Activated CD8-positive, alpha-beta memory T cell treated with anti-CD3 and anti-CD28 coated beads, Interleukin-2, amount 50 U/mL, for 1 hour (primary cell): ENCODE results near the gene ZFAND3.
A peak's percentile ranks its signal among the peaks of the same experiment; 100 is the strongest.

ENCODE experiments used
- DNase-seq: peaks from one replicate; pipeline ENCODE4 v3.0.0-alpha.2; 2020; ENCODE audit errors: extremely low read depth

Gene ZFAND3

DNA sequence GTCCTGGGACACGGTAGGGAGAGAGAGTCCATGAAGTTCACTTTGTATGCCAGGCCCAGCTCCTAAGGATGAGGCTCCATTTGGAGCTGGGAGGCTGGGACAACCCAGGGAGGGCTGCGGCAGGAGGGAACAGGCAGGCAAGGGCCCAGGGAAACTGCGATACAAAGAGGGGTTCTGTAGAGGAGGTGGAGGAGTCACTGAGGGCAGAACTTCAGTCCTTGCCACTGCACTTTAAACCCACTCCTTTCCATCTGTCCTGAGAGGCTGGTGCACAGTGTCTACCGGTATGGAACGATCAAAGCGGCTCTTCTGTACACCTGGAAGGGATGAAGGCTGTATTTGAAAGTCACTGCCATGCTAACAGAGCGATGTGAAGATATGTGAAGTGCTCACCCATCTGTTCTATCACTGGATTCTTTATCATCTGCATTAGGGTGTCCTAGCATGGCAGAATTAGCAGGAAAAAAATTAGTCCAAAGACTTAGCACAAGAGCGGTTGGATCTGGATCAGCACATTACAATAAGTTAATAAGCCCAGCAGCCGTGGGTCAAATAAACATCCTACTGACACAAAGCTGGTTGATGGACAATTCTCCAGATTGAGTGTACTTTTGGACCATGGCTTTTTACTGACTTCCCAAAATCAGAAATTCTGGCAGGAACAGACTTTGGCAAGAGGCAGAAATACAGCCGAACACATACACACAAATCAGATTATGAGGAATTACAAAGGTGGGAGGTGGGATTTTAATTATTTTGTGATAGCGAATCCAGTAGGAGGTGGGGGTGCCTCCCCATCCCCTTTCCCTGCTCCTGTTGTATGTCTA lies 20.9 kb upstream of the ZFAND3 start:
- no peak for DNase-seq

DNA sequence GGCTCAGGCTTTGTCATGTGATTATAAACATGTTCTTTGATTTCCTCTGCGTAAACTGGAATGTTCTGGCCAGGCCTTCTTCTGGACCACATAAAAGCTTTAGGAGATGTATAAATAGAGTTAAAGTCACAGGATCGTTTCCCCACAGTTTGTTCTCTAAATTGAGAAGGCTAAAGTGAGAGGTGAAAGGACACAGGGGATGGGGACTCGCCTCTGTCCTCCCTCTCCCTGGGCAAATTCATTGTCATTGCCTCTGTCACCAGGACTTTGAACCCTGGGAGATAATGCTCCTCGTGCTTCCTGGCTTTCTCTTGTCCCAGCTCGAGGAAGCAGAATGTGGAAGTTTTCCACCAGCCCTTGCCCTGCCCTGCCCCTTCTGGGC lies 20.3 kb upstream of the ZFAND3 start:
- DNase-seq = no peak

DNA sequence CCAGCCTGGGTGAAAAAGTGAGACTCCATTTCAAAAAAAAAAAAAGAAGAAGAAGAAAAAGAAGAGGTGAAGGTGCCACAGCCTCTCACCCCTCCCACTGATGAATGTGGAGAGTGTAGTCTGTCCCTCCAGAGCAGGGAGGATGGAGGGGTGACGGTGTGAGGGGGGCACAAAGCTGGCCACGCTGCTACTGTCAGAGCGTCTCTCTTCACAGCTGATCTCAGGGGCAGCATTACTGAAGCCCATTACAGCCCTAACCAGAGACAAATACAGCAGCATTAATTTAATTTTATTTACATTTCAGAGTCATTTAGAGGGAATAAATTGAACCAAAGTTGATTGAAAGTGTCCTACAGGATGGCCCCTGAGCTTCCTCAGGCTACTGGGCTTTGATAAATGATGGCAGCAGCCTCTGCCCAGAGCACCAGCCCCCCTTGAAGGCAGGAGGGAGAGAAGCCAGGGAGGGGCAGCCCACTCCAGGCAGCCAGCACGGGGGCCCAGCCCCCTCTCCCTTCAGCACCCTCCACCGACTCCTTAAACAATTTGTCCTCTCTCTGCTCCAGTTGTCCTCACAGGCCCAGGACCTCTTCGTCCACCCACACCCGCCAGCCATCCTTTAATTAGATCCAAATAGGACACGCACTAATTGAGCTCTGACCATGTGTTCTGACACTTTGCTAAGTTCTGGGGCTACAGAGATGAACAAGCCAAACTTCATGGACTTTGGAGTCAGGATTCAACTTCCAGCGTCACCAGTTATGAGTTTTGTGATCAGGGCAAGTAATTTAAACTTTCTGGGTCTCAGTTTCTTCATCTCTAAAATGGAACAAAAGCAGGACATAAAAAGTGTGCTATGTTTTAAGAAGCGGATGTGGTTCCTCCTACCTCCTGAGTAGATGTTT lies 18.6 kb upstream of the ZFAND3 start:
- no peak for DNase-seq

DNA sequence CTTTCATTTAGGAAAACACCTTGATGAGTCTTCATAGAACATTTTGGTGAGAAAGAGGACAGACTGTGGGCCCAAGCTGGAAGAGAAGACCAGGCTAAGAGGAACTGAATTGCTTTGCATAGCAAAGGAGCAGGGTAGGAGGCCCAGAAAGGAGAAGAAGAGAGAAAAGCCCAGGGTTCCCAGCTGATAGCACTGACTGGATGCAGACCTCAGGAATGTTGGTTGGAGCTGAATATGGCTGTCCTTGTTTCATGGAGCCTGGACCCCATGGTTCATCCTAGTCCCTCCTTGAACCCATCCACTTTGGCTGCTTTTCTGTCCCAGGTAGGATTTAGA lies 18.0 kb upstream of the ZFAND3 start:
- no peak for DNase-seq

DNA sequence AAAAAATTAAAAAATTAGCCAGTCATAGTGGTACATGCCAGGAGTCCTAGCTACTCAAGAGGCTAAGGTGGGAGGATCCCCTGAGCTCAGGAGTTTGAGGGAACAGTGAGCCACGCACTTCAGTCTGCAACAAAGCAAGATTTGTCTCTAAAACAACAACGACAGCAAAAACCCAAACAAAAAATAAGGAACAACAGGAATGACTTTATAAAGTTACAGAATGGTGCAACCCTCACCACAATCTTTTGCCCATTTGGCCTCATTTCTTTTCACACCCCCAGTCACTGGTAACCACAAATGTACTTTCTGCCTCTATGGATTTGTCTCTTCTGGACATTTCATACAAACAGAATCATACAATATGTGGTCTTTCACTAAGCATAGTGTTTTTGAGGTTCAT lies 16.7 kb upstream of the ZFAND3 start:
- DNase-seq = no peak

DNA sequence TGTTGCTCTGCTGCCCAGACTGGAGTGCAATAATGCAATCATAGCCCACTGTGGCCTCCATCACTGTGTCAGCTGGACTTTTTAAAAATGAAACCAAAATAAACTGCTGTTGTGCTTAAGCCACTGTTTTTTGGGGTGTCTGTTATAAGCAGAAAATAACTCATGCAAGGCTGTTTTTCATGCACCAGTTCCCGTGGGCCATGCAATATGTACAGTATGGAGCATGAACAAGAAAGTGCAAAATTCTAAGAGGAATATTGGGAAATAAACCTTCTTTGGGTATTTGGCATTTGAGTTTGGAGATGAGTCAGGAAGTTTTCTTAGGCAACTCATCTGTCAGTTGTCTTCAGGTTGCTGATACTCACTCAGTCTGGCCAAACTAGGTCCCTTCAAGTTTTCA lies 14.9 kb upstream of the ZFAND3 start:
- DNase-seq = no peak

DNA sequence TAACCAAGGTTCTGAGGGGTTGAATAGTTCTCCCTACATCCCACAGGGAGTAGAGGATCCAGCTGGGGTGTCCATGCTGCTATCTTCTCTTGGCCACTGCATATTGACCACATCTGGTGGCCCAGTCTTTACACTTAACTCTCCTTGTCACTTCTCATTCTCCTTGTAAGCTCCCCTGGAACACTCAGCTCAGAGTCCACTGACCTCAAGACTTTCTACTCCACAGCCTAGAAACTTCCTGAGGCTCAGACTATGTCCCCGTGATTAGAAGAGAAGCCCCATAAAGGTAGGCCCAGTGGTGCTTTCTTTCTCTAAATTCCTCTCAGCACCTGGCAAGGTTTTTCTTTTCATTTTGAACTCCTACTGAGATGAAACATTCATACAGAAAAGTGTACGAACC lies 13.3 kb upstream of the ZFAND3 start:
- DNase-seq = no peak

DNA sequence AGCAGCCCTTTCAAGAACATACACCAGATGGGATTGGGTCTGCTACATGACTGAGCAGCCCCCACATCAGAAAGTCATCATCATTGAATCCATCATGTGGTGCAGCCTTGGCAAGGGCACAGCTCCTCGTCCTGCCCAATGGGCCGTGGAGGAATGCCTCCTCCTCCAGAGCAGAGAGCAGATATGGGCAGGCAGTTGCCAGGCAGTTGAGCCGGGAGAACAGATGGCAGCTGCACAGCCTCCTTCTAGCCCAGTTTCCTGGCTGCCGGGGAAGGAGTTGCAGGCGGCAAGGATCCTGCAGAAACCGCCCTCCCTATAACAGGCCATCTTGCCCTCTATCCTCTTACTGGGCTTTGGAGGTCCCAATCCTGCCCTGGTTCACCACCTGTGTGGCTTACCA lies 11.9 kb upstream of the ZFAND3 start:
- no peak for DNase-seq

DNA sequence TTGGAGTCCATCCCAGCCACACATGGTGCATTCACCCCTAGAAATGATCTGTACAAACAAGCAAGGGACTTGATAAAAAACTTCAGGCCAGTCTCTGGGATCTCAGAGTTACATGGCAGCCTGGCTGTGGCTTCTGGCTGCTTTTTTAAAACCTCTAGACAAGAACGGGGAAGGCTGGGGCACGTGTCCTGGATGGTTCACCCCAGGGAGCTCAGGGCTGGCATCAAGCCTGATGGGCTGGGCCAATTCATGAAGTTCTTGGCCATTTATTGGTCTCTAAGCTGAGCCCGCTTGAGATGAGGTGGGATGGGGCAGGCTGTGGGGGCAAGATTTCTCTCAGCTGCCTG lies 10.4 kb upstream of the ZFAND3 start:
- no peak for DNase-seq

DNA sequence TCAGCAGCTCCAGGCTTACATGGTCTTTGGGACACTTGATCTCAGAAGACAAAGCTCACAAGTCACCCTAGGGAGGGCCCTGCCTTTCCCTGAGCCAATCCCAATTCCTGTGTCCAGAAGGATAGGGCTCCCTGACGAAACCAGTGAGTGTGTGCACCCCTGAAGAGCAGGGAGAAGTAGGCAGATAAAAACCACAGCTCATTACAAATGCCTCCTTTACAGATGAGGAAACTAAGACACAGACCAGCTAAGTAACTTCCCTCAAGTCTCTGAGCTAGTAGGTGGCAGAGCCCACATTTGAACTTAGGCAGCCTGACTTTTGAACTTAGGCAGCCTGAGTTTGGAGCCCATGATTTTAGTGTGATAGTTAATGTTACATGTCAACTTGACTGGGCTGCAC lies 6.7 kb upstream of the ZFAND3 start:
- no peak for DNase-seq

DNA sequence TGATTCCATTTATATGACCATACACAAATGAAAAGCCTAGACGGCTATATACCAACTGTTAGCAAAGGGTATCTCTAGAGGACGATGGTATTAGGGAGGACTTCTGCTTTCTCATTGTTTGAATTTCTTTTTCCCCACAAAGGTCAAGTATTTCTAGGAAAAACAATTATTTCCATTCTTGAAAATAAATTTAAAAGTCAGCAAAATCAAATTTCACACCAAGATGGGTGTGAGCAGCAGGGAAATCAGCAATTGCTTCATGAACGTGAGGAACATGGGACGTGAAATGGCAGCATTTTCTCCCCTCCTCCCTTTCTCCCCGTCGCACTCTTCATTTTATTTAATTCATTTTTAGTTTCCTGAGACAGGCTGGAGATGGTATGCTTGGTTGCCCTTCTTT lies 5.2 kb upstream of the ZFAND3 start:
- no peak for DNase-seq

DNA sequence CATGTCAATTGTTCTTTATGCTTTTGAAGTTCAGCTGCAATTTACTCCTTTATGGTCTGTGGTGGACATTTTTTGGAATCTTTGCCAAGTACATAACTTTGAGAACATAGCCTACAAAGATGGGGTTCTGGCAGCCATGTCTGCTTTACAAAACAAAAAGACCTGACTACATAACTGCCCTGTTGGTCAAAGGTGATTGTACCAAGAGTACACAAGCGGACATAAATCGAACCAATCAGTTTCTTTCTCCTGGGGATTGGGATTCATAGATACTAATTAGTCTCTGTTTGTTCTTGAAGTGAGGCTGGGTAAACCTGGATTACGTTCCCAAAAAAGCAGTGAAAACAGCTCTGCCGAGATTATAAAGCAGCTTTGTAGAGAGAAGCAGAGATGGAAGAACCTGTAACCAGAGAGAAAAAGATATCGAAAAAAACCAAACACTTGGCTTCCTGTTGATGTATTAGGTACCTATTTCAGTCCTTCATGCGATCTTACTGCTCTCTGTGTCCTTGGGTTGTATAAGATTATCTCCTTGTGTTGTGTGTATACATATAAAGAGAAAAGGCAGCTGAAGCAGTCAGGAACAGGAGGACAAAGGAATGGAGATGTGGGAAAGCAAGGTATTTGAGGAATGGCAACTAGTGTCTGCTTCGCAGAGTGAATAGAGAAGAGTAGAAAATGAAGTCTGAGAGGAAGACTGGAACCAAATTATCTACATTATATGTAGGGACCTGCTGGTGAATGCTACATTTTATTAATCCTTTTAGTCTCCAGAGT lies 2.7 kb upstream of the ZFAND3 start:
- no peak for DNase-seq

DNA sequence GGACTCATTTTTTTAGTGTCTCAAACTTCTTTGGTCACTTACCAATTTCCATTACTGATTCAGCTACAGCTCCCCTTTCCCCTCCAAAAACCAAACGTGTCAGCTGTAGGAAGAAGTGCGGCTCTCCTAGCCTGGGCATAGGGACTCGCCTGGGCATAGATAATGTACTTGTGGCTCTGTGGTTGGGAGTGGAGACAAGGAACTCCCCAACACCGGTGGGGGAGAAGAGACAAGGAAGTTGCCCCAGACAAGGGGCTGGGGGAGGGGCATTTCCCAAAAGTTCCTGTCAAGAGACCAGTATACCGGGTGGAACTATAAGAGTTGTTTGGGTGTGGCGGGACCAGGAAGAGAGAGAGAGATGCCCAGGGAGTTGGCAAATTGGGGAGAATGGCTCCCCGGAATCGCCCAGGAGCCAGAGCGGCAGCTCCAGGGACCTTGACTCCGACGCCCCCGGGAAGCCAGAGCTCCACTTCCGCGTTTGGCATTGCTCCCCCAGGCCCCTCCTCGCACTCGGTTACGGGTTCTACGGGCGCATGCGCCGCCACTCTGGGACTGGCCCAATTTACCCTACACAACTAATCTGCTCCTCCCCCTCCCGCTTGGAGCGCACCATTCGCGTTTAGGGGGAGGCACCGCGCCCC lies 871 bp upstream of the ZFAND3 start:
- DNase-seq = peak; percentile 87

DNA sequence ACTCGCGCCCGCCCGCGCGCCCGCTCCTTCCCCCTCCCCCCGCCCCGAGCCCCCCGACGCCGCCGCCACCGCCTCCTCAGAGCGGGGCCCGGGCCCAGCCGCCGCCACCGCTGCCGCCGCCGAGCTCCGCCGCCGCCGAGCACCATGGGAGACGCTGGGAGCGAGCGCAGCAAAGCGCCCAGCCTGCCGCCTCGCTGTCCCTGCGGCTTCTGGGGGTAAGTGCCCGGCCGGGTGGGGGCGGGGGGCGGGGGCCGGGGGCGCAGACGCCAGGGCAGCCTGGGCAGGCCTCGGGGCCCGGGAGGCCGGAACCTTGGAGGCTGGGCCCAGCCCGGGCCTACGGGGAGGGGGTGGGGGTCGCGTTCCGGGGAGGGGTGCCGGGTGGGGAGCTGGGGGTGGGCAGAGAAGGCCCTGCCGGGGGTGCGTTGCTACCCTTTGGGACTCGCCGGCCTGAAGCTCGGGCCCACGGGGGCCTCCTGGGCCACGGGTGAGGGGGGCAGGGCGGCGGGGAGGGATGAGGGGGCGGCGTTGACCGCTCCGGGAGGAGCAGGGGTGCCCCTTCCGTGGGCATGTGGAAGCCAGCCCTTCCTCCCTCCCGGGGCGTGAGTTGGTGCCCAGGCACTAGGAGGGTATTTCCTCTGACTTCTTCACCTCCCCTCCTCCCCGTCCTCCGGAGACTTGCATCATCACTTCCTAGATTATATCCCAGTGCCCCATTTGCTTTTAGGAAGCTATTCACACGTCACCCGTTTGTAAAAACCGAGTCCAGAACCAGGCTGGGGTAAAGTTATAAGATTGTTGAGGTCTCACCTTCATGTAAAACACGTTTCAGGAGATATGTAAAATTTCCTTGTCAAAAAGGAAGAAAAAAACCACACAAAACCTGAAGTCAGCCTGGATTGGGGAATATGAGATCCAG lies 533 bp downstream of the ZFAND3 start:
- DNase-seq = no peak

DNA sequence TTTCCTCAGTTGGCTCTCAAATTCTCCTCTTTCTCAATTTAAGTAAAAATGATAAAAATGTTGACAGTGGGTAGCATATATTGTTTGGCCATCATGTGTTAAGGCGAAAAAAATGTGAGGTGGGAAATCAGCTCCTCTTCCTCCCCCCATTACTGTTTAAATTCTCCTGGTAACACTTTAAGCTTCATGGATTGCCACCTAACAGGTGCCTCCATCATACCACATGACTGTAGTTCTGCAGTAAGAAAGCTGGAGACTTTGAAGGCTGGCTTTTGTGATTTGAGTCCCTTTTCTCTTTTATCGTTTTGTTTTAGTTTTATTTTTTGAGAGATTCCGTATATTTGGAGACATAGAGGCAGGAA lies 1.2 kb downstream of the ZFAND3 start:
- DNase-seq = no peak

DNA sequence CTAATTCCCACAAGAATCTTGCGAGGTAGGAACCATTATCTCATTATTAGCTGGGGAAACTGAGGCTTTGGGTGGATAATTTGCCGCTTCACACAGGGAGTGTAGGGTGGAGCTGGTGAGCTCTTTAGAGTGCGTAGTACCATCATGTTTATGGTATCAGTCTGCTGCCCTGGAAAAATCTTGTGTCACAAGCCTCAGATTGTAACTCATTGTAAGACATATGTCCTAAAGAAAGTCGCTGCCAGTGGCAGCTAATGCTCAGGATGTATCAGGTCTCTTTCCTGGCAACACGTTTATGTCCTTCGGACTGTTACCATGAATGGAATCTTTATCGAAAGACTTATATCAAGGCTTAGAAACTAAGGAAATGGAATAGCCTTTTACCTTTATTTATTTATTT lies 1.9 kb downstream of the ZFAND3 start:
- DNase-seq = no peak

DNA sequence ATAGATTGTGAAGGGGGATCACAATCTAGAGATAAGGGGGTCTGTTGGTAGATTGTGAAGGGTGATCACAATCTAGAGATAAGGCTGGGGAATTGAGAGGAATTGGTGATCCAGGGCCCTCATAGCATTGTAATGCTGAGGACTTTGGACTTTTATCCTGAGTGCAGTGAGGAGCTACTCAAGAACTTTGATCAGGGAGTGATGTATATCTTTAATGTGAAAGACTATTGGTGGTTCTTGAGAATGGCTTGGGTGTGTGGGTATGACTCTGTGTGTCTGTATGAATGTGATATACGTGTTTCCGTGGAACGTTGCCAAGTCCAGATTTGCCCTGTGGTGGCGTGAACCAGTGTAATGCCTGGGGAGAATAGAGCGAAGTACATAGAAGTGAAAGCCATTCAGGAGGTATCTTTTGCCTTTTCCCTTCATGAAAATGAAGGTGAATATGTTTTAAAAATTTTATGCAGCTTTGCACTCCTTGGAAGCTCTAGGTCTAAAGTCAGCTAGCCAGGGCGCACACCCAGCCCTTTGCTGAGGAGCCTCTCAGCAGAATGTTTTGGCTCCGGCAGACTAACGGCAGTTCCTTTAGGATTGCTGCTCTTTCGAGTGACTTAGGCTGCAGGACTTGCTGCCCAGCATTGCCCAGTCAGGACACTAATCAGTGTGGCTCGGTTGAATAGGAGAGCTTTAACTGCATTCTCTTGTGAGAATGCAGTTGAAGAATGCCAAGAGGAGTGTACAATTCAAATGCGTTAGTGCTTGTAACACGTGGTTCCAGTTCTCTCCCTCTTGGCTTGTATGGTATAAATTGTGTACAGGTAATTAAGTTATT lies 3.5 kb downstream of the ZFAND3 start:
- DNase-seq = no peak

DNA sequence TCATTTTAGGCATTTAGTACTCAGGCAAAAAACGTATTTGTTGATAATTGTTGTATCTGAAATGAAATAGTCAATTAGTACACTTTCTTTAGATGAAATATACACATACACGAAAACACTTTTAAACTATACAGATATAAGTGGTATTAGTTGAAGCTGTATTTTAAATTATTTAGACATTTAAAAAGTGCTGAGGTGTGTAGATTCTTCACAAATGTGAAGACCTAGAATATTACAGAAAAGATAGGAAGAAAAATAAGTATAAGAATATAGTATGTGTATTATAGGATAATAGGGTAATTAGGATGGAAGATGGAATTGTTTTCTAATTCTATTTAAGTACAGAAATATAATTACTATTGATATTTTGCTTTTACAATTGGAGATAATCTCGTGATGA lies 4.6 kb downstream of the ZFAND3 start:
- DNase-seq = no peak

DNA sequence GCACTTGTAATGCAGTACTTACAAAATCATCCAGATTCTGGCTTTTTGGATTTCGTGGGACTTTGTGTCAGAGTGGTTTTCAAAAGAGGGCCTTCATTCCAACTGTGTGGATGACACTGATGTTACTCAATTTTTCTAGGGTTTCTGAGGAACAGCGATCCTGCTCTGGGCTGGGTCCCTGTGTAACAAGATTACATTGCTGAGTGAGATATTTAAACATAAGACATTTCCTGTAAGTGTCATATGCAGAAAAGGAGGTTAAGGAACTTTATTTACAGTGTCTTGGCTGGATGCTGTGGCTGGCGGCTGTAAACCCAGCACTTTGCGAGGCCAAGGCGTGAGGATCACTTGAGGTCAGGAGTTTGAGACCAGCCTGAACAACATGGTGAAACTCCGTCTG lies 6.7 kb downstream of the ZFAND3 start:
- DNase-seq = no peak

DNA sequence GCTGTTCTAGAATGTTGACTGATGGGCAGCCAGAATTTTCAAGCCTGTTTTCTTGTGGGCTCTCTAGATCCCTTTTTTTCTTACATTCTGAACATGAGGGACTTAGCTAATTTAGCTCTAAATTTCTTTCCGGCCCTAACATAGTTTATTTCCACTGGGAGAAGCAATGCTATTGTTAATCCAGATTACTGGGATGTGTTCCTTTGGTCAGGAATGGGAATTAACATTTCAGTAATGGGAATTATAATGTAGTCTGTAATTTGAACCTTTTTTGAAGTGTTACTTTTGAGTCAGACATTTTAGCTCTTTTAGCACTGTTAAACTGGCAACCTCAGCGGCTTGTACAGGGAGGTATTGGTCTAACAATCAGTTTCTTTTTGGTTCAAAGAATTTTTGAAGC lies 7.5 kb downstream of the ZFAND3 start:
- no peak for DNase-seq
